HepG2 (cell line): ENCODE data around the gene PMFBP1. TPM values are rescaled to one million over a fixed set of nuclear protein-coding genes. Genes with fewer than 3 reads are reported as not detected.

Experiments
- FOSL2 ChIP-seq: sonication (generic); formaldehyde crosslinking; IDR thresholded peaks from 2 replicates; pipeline ENCODE4 v1.4.0; 2020; ENCODE audit warnings: missing genetic modification reagents
- MATR3 ChIP-seq: sonication (generic); formaldehyde crosslinking; IDR thresholded peaks from 2 replicates; pipeline ENCODE4 v1.4.0; 2020; ENCODE audit warnings: missing genetic modification reagents
- MEIS2 ChIP-seq: sonication (generic); formaldehyde crosslinking; IDR thresholded peaks from 2 replicates; pipeline ENCODE4 v1.9.0; 2021; ENCODE audit warnings: mild to moderate bottlenecking, missing genetic modification reagents
- MIER3 ChIP-seq: IDR thresholded peaks from 2 replicates; pipeline ENCODE4 v1.6.1; 2016; ENCODE audit warnings: missing compliant biosample characterization, borderline replicate concordance
- NFIB ChIP-seq: sonication (generic); formaldehyde crosslinking; IDR thresholded peaks from 2 replicates; pipeline ENCODE4 v1.9.0; 2021; ENCODE audit warnings: missing genetic modification reagents, mild to moderate bottlenecking, borderline replicate concordance
- NFIC ChIP-seq: IDR thresholded peaks from 2 replicates; pipeline ENCODE4 v1.6.1; 2012; ENCODE audit warnings: mild to moderate bottlenecking, low read length, inconsistent platforms
- RNF2 ChIP-seq: fragments of 450-650 bp; conservative IDR thresholded peaks from 2 replicates; pipeline ENCODE4 v1.6.1; 2016; ENCODE audit warnings: low read depth
- SKI ChIP-seq: fragments of 450-650 bp; IDR thresholded peaks from one replicate; pipeline ENCODE4 v1.6.1; 2018; ENCODE audit warnings: mild to moderate bottlenecking; ENCODE audit not compliant: partially characterized antibody
- SMAD9 ChIP-seq: sonication (generic); formaldehyde crosslinking; IDR thresholded peaks from 2 replicates; pipeline ENCODE4 v1.5.1; 2020; ENCODE audit warnings: mild to moderate bottlenecking, missing genetic modification reagents
- ZBTB20 ChIP-seq: sonication (generic); formaldehyde crosslinking; IDR thresholded peaks from 2 replicates; pipeline ENCODE4 v1.8.1; 2023; ENCODE audit warnings: missing genetic modification reagents, low read depth, mild to moderate bottlenecking, borderline replicate concordance
- ZFY ChIP-seq: sonication (generic); formaldehyde crosslinking; IDR thresholded peaks from 2 replicates; pipeline ENCODE4 v1.4.0; 2020; ENCODE audit warnings: missing genetic modification reagents
- ZNF501 ChIP-seq: sonication (generic); formaldehyde crosslinking; IDR thresholded peaks from 2 replicates; pipeline ENCODE4 v1.5.1; 2020; ENCODE audit warnings: mild to moderate bottlenecking, moderate library complexity, missing genetic modification reagents
- ZNF552 ChIP-seq: sonication (generic); formaldehyde crosslinking; IDR thresholded peaks from 2 replicates; pipeline ENCODE4 v1.9.0; 2022; ENCODE audit warnings: missing genetic modification reagents, mild to moderate bottlenecking, borderline replicate concordance
- ZNF556 ChIP-seq: sonication (generic); formaldehyde crosslinking; IDR thresholded peaks from 2 replicates; pipeline ENCODE4 v1.4.0; 2020; ENCODE audit warnings: mild to moderate bottlenecking, missing genetic modification reagents, borderline replicate concordance
- polyA plus RNA-seq, 8 experiments: library from polyadenylated mRNA; depleted of rRNA in 3 of 8; stranded (reverse) in 7 of 8; unstranded in 1 of 8; fragments of >200 nt; fragmentation: Illumina TruSeq in 4 of 8; extraction: Trizol in 4 of 8; gene quantifications; 2 replicates each; pipeline versions ENCODE4 v1.2.1 to v1.2.3, GENCODE V29; 2011 to 2016; ENCODE audit warnings: low read depth in 4 of 8, missing spikeins in 1 of 8, mixed read lengths in 1 of 8; ENCODE audit not compliant: insufficient read depth in 1 of 8
- total RNA-seq, 5 experiments: library from RNA; depleted of rRNA; stranded (reverse); fragments of >200 nt; fragmentation: Illumina TruSeq; extraction: Trizol; gene quantifications; 2 replicates each; pipeline ENCODE4 v1.2.3, GENCODE V29; 2016; ENCODE audit warnings: low read depth in 1 of 5
- TF ChIP-seq, protein P1 (sequence below): sonication (generic); formaldehyde crosslinking; IDR thresholded peaks from 2 replicates; pipeline ENCODE4 v1.4.0; 2020; ENCODE audit warnings: missing genetic modification reagents
- TF ChIP-seq, protein P2 (sequence below): IDR thresholded peaks from 2 replicates; pipeline ENCODE4 v1.6.1; 2018; ENCODE audit warnings: missing genetic modification reagents, mild to moderate bottlenecking, missing compliant biosample characterization
- TF ChIP-seq, protein P3 (sequence below): sonication (generic); formaldehyde crosslinking; IDR thresholded peaks from 2 replicates; pipeline ENCODE4 v1.8.1; 2022; ENCODE audit warnings: mild to moderate bottlenecking, missing genetic modification reagents
- TF ChIP-seq, protein P4 (sequence below): sonication (generic); formaldehyde crosslinking; IDR thresholded peaks from 2 replicates; pipeline ENCODE4 v1.4.0; 2020; ENCODE audit warnings: missing genetic modification reagents, borderline replicate concordance
- TF ChIP-seq, protein P5 (sequence below): sonication (generic); formaldehyde crosslinking; conservative IDR thresholded peaks from 2 replicates; pipeline ENCODE4 v1.8.0; 2022; ENCODE audit warnings: missing genetic modification reagents
- TF ChIP-seq, protein P6 (sequence below): IDR thresholded peaks from 2 replicates; pipeline ENCODE4 v1.6.1; 2016; ENCODE audit warnings: missing compliant biosample characterization, missing genetic modification reagents, borderline replicate concordance

Gene PMFBP1
- total and polyA plus RNA-seq, 2 of the 13 experiments (the other 11 are each of a cell fraction or from before 2014, with no cell fraction given): 1.9 to 3.8 TPM

DNA sequence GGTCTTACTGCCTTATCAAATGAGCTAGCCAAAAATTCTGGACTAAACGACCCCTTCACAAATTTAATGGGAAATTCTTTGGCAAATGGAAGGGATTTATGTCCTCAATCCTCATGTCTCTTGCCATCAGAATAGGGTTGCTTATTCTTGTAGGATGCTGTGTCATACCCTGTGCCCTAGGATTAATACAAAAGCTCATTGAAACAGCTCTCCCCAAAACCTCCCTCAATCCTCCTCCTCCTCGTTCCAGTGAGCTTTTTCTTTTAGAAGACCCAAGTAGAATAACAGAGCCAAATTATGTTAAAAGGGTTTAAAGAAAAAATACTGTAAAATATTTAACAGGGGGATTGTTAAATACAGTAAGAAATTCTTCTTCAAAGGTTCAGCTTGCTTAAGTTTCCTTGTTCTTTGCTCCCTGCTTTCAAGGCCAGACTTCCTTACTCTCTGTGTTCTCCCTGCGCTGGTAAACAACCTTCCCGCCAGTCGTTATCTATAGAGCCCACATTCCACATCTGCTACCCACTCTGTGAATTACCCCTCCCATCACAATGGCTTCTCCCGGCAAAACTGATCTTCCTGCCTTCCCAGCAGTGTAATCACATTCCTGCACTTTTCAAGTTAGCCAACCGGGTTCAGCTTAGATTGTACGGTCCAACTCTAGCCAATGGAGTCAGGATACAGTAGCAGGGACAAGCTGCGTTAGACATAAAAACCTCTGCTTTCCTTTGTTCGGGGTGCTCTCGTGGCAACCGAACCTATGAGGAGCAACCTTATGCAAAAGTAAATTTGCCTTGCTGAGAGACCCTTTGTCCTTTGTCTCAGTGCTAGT is 99.2 kb downstream of the PMFBP1 start (continued):
- TF ChIP-seq, protein P1, sequence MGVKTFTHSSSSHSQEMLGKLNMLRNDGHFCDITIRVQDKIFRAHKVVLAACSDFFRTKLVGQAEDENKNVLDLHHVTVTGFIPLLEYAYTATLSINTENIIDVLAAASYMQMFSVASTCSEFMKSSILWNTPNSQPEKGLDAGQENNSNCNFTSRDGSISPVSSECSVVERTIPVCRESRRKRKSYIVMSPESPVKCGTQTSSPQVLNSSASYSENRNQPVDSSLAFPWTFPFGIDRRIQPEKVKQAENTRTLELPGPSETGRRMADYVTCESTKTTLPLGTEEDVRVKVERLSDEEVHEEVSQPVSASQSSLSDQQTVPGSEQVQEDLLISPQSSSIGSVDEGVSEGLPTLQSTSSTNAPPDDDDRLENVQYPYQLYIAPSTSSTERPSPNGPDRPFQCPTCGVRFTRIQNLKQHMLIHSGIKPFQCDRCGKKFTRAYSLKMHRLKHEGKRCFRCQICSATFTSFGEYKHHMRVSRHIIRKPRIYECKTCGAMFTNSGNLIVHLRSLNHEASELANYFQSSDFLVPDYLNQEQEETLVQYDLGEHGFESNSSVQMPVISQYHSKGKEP (CRISPR knock-in tag): peak; percentile 24; the same call in 1 of the 2 replicates
- TF ChIP-seq NFIB (CRISPR knock-in tag) (no peak), FOSL2 (CRISPR knock-in tag) (peak; percentile 61), MEIS2 (CRISPR knock-in tag) (no peak), ZBTB20 (CRISPR knock-in tag) (no peak), SMAD9 (CRISPR knock-in tag) (no peak), MATR3 (CRISPR knock-in tag) (no peak), MIER3 (CRISPR knock-in tag) (peak; percentile 80), NFIC (0 out of 2 replicates have a peak, but pooled peaks have one; percentile 28), ZNF501 (CRISPR knock-in tag) (no peak), ZFY (CRISPR knock-in tag) (peak; percentile 30; the same call in 1 of the 2 replicates), SKI (peak; percentile 63), ZNF556 (CRISPR knock-in tag) (no peak), RNF2 (no peak), ZNF552 (CRISPR knock-in tag) (no peak)
- TF ChIP-seq, protein P2, sequence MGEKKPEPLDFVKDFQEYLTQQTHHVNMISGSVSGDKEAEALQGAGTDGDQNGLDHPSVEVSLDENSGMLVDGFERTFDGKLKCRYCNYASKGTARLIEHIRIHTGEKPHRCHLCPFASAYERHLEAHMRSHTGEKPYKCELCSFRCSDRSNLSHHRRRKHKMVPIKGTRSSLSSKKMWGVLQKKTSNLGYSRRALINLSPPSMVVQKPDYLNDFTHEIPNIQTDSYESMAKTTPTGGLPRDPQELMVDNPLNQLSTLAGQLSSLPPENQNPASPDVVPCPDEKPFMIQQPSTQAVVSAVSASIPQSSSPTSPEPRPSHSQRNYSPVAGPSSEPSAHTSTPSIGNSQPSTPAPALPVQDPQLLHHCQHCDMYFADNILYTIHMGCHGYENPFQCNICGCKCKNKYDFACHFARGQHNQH: peak; percentile 85
- TF ChIP-seq, protein P3, sequence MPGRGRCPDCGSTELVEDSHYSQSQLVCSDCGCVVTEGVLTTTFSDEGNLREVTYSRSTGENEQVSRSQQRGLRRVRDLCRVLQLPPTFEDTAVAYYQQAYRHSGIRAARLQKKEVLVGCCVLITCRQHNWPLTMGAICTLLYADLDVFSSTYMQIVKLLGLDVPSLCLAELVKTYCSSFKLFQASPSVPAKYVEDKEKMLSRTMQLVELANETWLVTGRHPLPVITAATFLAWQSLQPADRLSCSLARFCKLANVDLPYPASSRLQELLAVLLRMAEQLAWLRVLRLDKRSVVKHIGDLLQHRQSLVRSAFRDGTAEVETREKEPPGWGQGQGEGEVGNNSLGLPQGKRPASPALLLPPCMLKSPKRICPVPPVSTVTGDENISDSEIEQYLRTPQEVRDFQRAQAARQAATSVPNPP: no peak
- TF ChIP-seq, protein P4, sequence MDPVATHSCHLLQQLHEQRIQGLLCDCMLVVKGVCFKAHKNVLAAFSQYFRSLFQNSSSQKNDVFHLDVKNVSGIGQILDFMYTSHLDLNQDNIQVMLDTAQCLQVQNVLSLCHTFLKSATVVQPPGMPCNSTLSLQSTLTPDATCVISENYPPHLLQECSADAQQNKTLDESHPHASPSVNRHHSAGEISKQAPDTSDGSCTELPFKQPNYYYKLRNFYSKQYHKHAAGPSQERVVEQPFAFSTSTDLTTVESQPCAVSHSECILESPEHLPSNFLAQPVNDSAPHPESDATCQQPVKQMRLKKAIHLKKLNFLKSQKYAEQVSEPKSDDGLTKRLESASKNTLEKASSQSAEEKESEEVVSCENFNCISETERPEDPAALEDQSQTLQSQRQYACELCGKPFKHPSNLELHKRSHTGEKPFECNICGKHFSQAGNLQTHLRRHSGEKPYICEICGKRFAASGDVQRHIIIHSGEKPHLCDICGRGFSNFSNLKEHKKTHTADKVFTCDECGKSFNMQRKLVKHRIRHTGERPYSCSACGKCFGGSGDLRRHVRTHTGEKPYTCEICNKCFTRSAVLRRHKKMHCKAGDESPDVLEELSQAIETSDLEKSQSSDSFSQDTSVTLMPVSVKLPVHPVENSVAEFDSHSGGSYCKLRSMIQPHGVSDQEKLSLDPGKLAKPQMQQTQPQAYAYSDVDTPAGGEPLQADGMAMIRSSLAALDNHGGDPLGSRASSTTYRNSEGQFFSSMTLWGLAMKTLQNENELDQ: no peak
- TF ChIP-seq, protein P5, sequence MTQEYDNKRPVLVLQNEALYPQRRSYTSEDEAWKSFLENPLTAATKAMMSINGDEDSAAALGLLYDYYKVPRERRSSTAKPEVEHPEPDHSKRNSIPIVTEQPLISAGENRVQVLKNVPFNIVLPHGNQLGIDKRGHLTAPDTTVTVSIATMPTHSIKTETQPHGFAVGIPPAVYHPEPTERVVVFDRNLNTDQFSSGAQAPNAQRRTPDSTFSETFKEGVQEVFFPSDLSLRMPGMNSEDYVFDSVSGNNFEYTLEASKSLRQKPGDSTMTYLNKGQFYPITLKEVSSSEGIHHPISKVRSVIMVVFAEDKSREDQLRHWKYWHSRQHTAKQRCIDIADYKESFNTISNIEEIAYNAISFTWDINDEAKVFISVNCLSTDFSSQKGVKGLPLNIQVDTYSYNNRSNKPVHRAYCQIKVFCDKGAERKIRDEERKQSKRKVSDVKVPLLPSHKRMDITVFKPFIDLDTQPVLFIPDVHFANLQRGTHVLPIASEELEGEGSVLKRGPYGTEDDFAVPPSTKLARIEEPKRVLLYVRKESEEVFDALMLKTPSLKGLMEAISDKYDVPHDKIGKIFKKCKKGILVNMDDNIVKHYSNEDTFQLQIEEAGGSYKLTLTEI: no peak
- TF ChIP-seq, protein P6, sequence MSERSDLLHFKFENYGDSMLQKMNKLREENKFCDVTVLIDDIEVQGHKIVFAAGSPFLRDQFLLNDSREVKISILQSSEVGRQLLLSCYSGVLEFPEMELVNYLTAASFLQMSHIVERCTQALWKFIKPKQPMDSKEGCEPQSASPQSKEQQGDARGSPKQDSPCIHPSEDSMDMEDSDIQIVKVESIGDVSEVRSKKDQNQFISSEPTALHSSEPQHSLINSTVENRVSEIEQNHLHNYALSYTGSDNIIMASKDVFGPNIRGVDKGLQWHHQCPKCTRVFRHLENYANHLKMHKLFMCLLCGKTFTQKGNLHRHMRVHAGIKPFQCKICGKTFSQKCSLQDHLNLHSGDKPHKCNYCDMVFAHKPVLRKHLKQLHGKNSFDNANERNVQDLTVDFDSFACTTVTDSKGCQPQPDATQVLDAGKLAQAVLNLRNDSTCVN (CRISPR knock-in tag): 0 out of 2 replicates have a peak, but pooled peaks have one; percentile 40
